ENCODE measurements around the gene PPIE.
A peak's percentile ranks its signal among the peaks of the same experiment; 100 is the strongest.

Gene PPIE

GRCh38 chr1:39721664-39722063 is 17.0 kb upstream of the PPIE start:
- DNase-seq = no peak

- no peak for DNase-seq
Measured at GRCh38 chr1:39722495-39722894, 16.2 kb upstream of the PPIE start.

- DNase-seq = no peak
Measured at GRCh38 chr1:39726600-39726999, 12.1 kb upstream of the PPIE start.

- DNase-seq = no peak
Measured at GRCh38 chr1:39727221-39727931, 11.3 kb upstream of the PPIE start.

GRCh38 chr1:39727932-39728317 is 10.8 kb upstream of the PPIE start:
- no peak for DNase-seq

- DNase-seq = peak; percentile 5
Measured at GRCh38 chr1:39729030-39729429, 9.7 kb upstream of the PPIE start.

- no peak for DNase-seq
Measured at GRCh38 chr1:39729842-39730241, 8.8 kb upstream of the PPIE start.

GRCh38 chr1:39732730-39733129 is 6.0 kb upstream of the PPIE start:
- no peak for DNase-seq

- no peak for DNase-seq
Measured at GRCh38 chr1:39733161-39733560, 5.5 kb upstream of the PPIE start.

GRCh38 chr1:39735731-39736130 is 3.0 kb upstream of the PPIE start:
- DNase-seq = no peak

- no peak for DNase-seq
Measured at GRCh38 chr1:39737546-39738169, 1.0 kb upstream of the PPIE start.

GRCh38 chr1:39745016-39745670 is 6.5 kb downstream of the PPIE start:
- no peak for DNase-seq

- no peak for DNase-seq
Measured at GRCh38 chr1:39751595-39751994, 12.9 kb downstream of the PPIE start.

- no peak for DNase-seq
Measured at GRCh38 chr1:39752703-39753102, 14.0 kb downstream of the PPIE start.

GRCh38 chr1:39753132-39754025 is 14.7 kb downstream of the PPIE start:
- DNase-seq = no peak

- no peak for DNase-seq
Measured at GRCh38 chr1:39754026-39754570, 15.4 kb downstream of the PPIE start.

GRCh38 chr1:39754906-39755504 is 16.3 kb downstream of the PPIE start:
- no peak for DNase-seq

GRCh38 chr1:39755965-39756659 is 17.4 kb downstream of the PPIE start:
- DNase-seq = no peak

- peak; percentile 91 for DNase-seq
Measured at GRCh38 chr1:39757501-39757900, 18.8 kb downstream of the PPIE start.

GRCh38 chr1:39758556-39759435 is 20.1 kb downstream of the PPIE start:
- no peak for DNase-seq

- no peak for DNase-seq
Measured at GRCh38 chr1:39759436-39759726, 20.7 kb downstream of the PPIE start.

Data from OCI-M1 (cell line).